Stimulated activated naive CD8-positive, alpha-beta T cell treated with anti-CD3 and anti-CD28 coated beads, Interleukin-15, Interleukin-2, amounts not matched to agents 100 U/mL and 50 U/mL, for 24 hours (primary cell): ENCODE data around the gene PRR15L.
"Not testable (repeated sequence)": the region's sequence is repeated elsewhere in the genome, so short reads cannot be mapped to it uniquely, and the experiment has no call there.

Source experiments
- ATAC-seq: fragments of 150-1000 bp; cut with Tn5 transposase; one replicate; pipeline ENCODE4 v1.10.0; 2021
- DNase-seq: peaks from one replicate; pipeline ENCODE4 v3.0.0; 2021

Gene PRR15L, protein sequence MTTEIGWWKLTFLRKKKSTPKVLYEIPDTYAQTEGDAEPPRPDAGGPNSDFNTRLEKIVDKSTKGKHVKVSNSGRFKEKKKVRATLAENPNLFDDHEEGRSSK

GRCh38 chr17:47957591-47958490 is at the start of gene PRR15L:
Gene PRR15L, minus strand, starts transcription at chr17:47957883. Its CDS starts 4,649 bp downstream, at chr17:47953234.
- no peak for ATAC-seq
- no peak for DNase-seq

DNA sequence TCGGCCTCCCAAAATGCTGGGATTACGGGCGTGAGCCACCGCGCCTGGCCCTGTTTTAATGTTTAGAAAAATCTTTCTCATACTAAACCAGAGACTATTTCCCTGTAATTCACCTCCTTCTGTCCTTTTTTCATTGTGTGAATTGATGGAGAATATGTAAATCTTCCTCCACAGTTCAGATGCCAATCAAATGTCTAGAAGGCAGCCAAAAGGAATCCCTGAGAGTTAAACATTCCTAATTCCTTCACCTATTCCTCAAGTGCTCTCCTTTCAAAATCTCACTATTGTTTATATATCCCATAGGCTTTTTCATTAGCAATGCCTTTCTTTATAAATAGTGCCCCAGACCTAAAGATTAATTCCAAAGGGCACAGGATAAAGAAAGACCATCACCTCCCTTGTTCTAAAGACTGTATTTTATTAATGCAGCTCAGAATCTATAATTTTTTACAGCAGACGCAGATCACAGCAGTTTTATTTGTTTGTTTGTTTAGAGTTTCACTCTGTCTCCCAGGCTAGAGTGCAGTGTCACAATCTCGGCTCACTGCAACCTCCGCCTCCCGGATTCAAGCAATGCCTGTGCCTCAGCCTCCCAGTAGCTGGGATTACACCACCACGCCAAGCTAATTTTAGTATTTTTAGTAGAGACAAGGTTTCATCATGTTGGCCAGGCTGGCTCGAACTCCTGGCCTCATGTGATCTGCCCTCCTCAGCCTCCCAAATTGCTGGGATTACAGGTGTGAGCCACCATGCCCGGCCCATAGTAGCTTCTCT is 49.4 kb upstream of the PRR15L start:
- DNase-seq (no peak), ATAC-seq (no peak)

DNA sequence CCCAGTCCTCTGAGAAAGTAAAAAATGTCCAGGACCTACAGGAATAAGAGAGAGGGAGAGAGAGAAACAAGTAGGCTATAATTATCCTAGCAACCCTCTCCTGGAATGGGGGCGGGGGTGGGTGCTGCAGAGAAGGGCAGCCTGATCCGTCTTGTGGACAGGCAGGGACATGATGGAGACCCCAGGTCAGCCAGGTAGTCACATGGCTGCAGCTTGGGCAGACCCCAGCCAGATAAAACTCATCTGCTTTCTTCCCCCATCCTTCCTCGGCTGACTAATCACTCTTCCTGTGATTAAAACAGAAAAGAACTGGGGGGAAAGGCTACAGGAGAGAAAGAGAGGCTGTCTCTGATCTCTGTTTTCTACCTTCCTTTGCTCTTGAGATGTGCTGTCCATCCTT is 47.3 kb upstream of the PRR15L start:
- no peak for ATAC-seq
- no peak for DNase-seq

GRCh38 chr17:48003417-48004151 is 45.9 kb upstream of the PRR15L start:
- ATAC-seq (no peak), DNase-seq (no peak)

GRCh38 chr17:48002916-48003416 is 45.3 kb upstream of the PRR15L start:
- DNase-seq (no peak), ATAC-seq (no peak)

DNA sequence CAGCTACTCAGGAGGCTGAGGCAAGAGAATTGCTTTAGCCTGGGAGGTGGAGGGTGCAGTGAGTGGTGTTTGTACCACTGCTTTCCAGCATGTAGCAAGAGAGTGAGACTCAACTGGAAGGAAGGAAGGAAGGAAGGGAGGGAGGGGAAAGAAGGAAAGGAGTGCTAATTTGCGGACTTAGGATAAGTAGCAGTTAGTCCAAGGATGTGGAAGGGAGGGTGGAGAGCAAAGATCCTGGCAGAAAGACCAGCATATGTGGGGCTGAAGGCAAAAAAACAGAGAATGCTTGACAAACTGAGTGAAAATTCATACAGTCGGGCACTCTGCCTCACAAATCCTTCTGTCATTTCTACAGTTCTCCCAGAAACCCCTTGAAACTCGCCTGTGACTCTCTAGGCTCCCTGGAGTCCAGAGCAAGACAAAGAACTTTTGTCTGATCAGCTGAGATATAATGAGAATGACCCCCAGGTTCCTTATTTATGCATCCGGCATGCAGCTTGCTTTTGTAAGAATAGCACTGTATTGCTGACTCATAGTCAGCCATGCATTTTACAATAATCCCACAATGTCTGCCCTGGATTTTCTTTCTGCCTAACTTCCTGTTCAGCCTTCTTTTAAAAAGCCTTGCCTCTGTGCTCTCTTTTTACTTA is 44.7 kb upstream of the PRR15L start:
- no peak for ATAC-seq
- no peak for DNase-seq

GRCh38 chr17:48001657-48002056 is 44.0 kb upstream of the PRR15L start:
- DNase-seq, ATAC-seq: not testable (repeated sequence)

GRCh38 chr17:48001197-48001596 is 43.5 kb upstream of the PRR15L start:
- ATAC-seq: no peak
- DNase-seq: no peak

GRCh38 chr17:47999582-47999981 is 41.9 kb upstream of the PRR15L start:
- ATAC-seq: no peak
- DNase-seq: no peak

DNA sequence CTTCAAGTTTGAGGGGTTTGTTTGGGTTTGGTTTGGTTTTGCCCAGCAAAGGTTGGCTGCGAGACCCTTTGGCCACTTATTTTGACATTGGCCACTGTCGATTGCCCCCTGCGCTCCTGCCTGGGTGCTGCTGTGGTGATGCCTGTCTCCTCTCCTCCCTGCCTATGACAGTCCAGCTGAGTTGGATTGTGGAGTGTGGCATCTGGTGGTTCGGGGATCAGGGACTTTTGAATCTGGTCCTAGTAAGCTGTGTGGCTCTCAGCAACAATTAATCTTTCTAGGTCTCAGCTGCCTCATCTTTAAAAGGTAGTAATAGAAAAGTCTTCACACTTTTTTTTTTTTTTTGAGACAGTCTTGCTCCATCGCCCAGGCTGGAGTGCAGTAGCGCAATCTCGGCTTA is 40.4 kb upstream of the PRR15L start:
- no peak for DNase-seq
- no peak for ATAC-seq

- DNase-seq (no peak), ATAC-seq (no peak)
Measured at GRCh38 chr17:47997586-47997985, 39.9 kb upstream of the PRR15L start.

DNA sequence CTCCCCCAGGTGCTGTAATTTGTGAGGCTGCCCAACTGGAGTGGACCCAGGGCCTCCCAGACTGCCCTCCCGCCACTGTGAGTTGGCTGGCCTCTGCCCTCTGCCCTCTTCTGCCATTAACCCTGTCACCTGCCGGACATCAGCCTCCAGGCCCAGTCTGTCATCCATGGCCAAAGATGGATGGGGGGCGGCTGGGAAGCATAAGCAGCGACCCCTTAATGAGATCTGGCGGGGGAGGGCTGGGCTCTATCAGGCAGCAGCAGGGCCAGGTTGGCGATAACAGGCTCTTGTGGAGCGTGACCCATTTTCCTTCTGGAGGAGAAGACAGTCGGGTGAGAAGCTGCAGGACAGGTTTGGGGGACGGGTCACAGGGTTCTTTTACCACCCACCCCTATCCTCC is 38.5 kb upstream of the PRR15L start:
- no peak for DNase-seq
- no peak for ATAC-seq

DNA sequence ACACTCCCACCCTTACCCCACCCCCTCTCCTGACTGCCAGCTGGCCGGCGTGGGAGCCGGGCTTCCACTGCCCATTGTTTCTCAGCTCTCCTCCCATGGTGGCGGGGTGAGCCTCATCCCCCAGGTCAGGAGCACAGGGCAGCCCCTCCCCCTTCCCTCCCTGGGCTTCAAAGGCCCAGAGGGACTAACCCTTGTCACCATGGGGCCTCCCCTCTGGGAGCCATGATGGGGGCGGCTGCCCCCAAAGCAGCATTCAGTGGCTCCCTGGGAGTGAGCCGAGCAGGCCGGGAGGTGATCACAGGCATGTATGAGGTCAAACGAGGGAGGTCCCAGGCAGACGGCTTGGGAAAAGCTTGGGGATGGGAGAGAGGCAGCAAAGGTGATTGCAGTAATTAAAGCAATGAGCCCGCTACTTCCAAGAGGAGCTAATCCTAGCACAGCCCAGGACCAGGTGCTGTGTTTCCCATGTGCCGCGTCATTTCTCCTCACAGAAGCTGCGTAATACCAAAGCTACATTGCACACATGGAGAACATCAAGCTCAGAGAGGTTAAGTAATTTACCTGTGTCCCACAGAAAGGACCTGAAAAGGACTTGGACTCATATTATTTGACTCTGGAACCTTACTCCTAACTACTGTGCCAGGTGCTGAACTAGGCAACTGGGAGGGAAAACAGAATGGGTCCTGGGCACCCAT is 37.7 kb upstream of the PRR15L start:
- ATAC-seq: no peak

DNA sequence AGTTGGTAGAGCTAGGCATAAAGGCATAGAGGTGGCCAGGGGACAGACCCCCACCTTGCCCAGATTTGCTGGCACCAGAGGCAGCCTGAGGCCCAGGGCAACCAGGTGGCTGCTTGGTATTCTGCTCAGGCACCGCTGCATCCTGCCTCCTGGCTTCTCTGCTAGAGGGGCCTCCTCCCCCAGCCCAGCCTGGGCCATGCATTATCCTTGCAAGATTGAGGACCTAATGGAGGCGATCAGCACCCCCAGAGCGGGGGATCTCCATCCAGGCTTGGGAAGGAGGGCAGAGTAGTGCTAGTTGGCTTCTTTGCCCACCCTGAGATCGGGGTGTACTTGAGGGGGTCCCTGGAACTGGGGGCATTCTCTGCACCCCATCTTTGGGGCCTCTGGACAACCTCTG is 37.0 kb upstream of the PRR15L start:
- DNase-seq (no peak), ATAC-seq (no peak)

More for the DNA sequence above, 37.7 kb upstream of the PRR15L start:
- DNase-seq: no peak

GRCh38 chr17:47993964-47994363 is 36.3 kb upstream of the PRR15L start:
- DNase-seq: no peak
- no peak for ATAC-seq

DNA sequence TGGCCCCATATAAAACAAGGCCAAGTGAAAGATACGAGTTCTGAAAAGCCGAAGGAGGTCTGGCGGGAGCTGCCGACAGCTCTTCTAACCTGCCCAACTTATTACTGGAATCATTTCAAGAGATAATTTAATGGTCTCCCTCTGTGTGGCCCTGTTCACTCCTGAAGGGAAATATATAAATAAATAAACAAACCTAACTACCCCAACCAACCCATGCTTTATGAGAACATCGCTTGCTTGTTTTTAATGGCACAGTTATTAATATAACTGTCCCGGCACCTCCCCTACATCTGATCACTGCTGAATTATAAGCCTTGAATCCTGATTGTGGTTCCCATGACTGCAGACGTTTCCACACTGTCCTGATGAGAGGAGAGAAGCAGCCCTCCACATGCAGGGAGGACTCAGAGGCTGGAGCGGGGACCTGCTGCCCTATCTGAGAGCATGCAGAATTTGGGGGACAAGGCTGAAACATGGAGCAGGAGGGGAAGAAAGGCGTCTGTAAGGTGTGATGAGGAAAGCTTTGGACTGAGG is 35.4 kb upstream of the PRR15L start:
- DNase-seq (no peak), ATAC-seq (no peak)

- DNase-seq (no peak), ATAC-seq (no peak)
Measured at GRCh38 chr17:47992216-47992615, 34.5 kb upstream of the PRR15L start.

- DNase-seq (no peak), ATAC-seq (no peak)
Measured at GRCh38 chr17:47990962-47991731, 33.5 kb upstream of the PRR15L start.

DNA sequence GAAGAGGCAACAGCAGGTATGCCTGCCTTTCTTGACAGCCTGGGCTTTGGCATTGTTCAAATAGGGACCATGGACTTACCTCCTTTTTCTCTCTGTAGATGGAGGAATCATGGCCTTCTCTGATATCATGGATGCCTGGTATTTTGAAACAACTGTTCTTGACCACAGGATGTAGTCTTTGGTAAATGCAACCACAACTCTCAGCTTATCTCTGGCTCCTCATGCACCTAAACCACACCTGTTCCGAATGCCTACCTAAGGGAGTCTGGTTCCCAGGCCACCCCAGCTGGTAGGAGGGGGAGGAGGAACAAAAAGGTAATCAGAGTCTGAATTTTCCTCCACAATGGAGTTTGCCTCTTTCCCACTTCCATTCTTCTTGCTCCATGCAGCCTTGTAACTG is 32.0 kb upstream of the PRR15L start:
- no peak for ATAC-seq
- DNase-seq: no peak

DNA sequence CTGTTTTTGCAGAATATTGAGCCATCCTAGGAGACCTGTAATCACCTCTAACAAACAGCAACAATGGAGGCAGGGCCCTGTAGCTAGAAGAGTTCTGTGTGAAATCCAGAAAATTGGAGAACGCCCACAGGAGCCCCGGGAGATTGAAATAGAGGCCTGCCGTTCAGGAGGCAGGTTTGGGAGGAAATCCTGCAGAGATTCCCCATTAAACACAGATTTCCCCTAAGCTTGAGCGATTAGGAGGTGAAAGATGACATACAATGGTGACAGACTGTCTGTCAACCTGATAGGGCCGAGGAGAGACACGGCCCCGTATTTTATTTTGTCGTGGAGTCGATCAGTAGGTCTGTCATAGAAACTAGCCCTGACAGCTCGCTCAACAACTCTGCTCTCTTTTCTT is 31.5 kb upstream of the PRR15L start:
- ATAC-seq (no peak), DNase-seq (no peak)
